Sigmoid colon (tissue), 4 donors: ENCODE results near the gene CXorf58.

Experiments
- EP300 ChIP-seq, 4 donors: sonication (generic); formaldehyde crosslinking; IDR thresholded peaks; one replicate each; pipeline ENCODE4 v1.6.1; 2017; ENCODE audit warnings: antibody characterized with exemption in 4 of 4
- POLR2A ChIP-seq, 2 donors: fragments of 450-650 bp; IDR thresholded peaks; one replicate each; pipeline ENCODE4 v1.6.1; 2016; ENCODE audit warnings: antibody characterized with exemption in 2 of 2, mild to moderate bottlenecking in 2 of 2, moderate library complexity in 2 of 2
- POLR2AphosphoS5 ChIP-seq, 4 donors: sonication (generic); formaldehyde crosslinking; IDR thresholded peaks; one replicate each; pipeline ENCODE4 v1.6.1; 2017; ENCODE audit warnings: antibody characterized with exemption in 4 of 4
- TF ChIP-seq, protein P1 (sequence below), 4 experiments: fragments of 450-650 bp in 3 of 4; fragments of 200-600 bp in 1 of 4; IDR thresholded peaks; one replicate each; pipeline ENCODE4 v1.5.1; 2016 to 2019; ENCODE audit warnings: antibody characterized with exemption in 4 of 4, mild to moderate bottlenecking in 3 of 4, moderate library complexity in 2 of 4

- TF ChIP-seq, protein P1, sequence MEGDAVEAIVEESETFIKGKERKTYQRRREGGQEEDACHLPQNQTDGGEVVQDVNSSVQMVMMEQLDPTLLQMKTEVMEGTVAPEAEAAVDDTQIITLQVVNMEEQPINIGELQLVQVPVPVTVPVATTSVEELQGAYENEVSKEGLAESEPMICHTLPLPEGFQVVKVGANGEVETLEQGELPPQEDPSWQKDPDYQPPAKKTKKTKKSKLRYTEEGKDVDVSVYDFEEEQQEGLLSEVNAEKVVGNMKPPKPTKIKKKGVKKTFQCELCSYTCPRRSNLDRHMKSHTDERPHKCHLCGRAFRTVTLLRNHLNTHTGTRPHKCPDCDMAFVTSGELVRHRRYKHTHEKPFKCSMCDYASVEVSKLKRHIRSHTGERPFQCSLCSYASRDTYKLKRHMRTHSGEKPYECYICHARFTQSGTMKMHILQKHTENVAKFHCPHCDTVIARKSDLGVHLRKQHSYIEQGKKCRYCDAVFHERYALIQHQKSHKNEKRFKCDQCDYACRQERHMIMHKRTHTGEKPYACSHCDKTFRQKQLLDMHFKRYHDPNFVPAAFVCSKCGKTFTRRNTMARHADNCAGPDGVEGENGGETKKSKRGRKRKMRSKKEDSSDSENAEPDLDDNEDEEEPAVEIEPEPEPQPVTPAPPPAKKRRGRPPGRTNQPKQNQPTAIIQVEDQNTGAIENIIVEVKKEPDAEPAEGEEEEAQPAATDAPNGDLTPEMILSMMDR (IDR thresholded peaks at IDR 0.05) = no peak
- TF ChIP-seq POLR2A (IDR thresholded peaks at IDR 0.05) (no peak), EP300 (IDR thresholded peaks at IDR 0.05) (no peak), POLR2AphosphoS5 (IDR thresholded peaks at IDR 0.05) (no peak)
These were observed 46.5 kb upstream of the CXorf58 start for GRCh38 chrX:23861215-23861896.
